Astrocyte (in vitro differentiated cells and primary cell): ENCODE data around the gene KIZ.

Experiments
- EZH2 ChIP-seq: IDR thresholded peaks from 2 replicates; pipeline ENCODE4 v1.6.1; 2012; ENCODE audit warnings: mild to moderate bottlenecking, low read length, inconsistent platforms; ENCODE audit not compliant: insufficient read depth
- TF ChIP-seq, protein P1 (sequence below): IDR thresholded peaks from 2 replicates; pipeline ENCODE4 v1.5.1; 2011; ENCODE audit warnings: low read depth, mild to moderate bottlenecking, inconsistent platforms, low read length, moderate library complexity; ENCODE audit not compliant: insufficient read depth

DNA sequence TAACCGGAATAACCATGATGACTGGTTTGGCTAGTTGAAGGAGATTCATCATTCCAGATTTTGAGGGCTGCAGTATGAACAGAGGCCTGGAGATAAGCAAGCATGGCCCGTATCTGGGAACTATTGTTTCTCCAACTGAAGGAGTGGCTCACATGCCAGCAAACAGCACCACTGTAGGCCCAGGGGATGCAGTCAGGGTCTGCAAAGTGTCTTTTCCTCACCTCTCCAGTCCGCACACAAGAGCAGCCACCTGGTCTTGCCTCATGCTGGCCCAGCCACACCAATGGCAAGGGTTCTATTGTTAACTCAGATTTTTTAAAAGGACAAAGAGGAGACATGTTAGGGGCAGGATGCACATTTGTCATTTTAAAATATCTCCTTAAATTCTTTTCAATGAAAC is 55.1 kb downstream of the KIZ start:
- TF ChIP-seq, protein P1, sequence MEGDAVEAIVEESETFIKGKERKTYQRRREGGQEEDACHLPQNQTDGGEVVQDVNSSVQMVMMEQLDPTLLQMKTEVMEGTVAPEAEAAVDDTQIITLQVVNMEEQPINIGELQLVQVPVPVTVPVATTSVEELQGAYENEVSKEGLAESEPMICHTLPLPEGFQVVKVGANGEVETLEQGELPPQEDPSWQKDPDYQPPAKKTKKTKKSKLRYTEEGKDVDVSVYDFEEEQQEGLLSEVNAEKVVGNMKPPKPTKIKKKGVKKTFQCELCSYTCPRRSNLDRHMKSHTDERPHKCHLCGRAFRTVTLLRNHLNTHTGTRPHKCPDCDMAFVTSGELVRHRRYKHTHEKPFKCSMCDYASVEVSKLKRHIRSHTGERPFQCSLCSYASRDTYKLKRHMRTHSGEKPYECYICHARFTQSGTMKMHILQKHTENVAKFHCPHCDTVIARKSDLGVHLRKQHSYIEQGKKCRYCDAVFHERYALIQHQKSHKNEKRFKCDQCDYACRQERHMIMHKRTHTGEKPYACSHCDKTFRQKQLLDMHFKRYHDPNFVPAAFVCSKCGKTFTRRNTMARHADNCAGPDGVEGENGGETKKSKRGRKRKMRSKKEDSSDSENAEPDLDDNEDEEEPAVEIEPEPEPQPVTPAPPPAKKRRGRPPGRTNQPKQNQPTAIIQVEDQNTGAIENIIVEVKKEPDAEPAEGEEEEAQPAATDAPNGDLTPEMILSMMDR = no peak
- no peak for TF ChIP-seq EZH2
